ENCODE measurements around the gene EVA1A. TPM values are rescaled to one million over a fixed set of nuclear protein-coding genes. Genes with fewer than 3 reads are reported as not detected.
"Not testable (repeated sequence)": the region's sequence is repeated elsewhere in the genome, so short reads cannot be mapped to it uniquely, and the experiment has no call there.

Gene EVA1A
- total and polyA plus RNA-seq, 4 donors: 30.1 to 102 (median 43.5) TPM

DNA sequence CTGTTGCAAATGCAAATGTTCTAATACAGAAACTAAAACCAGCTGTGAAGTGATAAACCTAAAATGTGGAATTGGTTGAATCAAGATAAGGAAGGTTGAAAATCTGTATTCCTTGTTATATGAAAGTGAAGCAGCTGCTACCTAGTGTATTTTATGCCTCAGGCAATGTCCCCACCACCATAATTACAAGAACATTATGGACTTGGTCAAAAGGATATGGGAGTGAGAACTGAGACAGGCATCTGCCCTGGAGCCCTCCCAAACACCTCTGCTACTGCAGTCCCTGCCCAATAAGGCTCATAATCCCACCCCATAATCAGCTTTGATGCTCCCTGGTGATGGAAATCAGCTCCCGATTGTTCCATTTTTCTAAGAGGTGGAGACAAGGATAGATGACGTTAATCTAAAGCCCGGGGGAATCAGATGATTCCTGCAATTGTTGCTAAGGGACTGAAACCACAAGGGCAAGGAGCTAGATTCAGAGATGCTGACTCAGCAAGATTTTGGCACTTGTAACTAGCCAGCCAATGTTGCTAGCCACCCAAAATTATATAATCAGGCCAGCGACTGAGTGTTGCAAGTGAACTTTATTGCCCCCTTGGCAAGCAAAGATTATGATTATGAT lies 69.5 kb downstream of the EVA1A start:
- Histone ChIP-seq H3K9ac (ENCODE audit: insufficient read depth in 1 of 2, low read length in 2 of 2) (no peak overlapping the region), H3K9me3 (ENCODE audit: control insufficient read depth in 4 of 4, insufficient read depth in 3 of 4, low read length in 3 of 4) (peaks cover 0 to 3% (median 0%) of the 10 kb centered on the region in 4 donors), H3K4me3 (no peak overlapping the region), H3K4me1 (ENCODE audit: control insufficient read depth in 5 of 5, insufficient read depth in 5 of 5, low read length in 5 of 5) (no peaks in the 10 kb centered on the region), H3K36me3 (ENCODE audit: control insufficient read depth in 4 of 4, insufficient read depth in 4 of 4, low read length in 4 of 4) (peaks cover 0 to 4% (median 0%) of the 10 kb centered on the region in 4 donors), H3K27me3 (ENCODE audit: control insufficient read depth in 3 of 3, insufficient read depth in 3 of 3, low read length in 2 of 3) (no peaks in the 10 kb centered on the region), H3K27ac (ENCODE audit: low read depth in 1 of 2, low read length in 1 of 2) (no peak overlapping the region)
- DNase-seq (no peak), ATAC-seq (ENCODE audit: insufficient read depth, low FRiP score) (no peak)
- TF ChIP-seq, protein P1, sequence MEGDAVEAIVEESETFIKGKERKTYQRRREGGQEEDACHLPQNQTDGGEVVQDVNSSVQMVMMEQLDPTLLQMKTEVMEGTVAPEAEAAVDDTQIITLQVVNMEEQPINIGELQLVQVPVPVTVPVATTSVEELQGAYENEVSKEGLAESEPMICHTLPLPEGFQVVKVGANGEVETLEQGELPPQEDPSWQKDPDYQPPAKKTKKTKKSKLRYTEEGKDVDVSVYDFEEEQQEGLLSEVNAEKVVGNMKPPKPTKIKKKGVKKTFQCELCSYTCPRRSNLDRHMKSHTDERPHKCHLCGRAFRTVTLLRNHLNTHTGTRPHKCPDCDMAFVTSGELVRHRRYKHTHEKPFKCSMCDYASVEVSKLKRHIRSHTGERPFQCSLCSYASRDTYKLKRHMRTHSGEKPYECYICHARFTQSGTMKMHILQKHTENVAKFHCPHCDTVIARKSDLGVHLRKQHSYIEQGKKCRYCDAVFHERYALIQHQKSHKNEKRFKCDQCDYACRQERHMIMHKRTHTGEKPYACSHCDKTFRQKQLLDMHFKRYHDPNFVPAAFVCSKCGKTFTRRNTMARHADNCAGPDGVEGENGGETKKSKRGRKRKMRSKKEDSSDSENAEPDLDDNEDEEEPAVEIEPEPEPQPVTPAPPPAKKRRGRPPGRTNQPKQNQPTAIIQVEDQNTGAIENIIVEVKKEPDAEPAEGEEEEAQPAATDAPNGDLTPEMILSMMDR (IDR thresholded peaks at IDR 0.05; ENCODE audit: control extremely low read depth, extremely low read depth): no peak
- WGBS, 2 donors: 53 to 64% methylated on average over 4 of the region's 4 CpGs

DNA sequence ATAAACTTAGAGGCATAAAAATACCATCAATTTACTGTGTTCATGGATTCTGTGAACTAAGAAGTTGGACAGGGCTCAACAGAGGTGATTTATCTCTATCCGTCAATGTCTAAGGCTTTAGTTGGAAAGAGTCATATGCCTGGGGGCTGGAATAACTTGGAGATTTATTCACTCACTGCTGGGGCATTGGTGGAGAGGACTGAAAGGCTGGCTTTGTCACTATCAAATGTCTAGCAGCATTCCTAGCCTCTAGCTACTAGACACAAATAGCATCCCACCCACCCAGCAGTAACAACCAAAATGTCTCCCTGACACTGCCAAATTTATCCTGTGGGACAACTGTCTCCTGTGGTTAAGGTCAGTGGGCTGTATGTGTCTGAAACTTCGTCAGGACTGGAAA lies 71.0 kb downstream of the EVA1A start:
- DNase-seq: no peak
- Histone ChIP-seq H3K9ac (ENCODE audit: insufficient read depth in 1 of 2, low read length in 2 of 2) (no peak overlapping the region), H3K4me3 (no peak overlapping the region), H3K27ac (ENCODE audit: low read depth in 1 of 2, low read length in 1 of 2) (no peak overlapping the region), H3K36me3 (ENCODE audit: control insufficient read depth in 4 of 4, insufficient read depth in 4 of 4, low read length in 4 of 4) (peaks cover 0 to 4% (median 0%) of the 10 kb centered on the region in 4 donors), H3K27me3 (ENCODE audit: control insufficient read depth in 3 of 3, insufficient read depth in 3 of 3, low read length in 2 of 3) (no peaks in the 10 kb centered on the region), H3K4me1 (ENCODE audit: control insufficient read depth in 5 of 5, insufficient read depth in 5 of 5, low read length in 5 of 5) (no peaks in the 10 kb centered on the region), H3K9me3 (ENCODE audit: control insufficient read depth in 4 of 4, insufficient read depth in 3 of 4, low read length in 3 of 4) (peaks cover 0 to 3% (median 0%) of the 10 kb centered on the region in 4 donors)
- TF ChIP-seq, protein P1 (IDR thresholded peaks at IDR 0.05; ENCODE audit: control extremely low read depth, extremely low read depth): no peak
- no peak for ATAC-seq (ENCODE audit: insufficient read depth, low FRiP score)
- WGBS, 2 donors: 89 to 95% methylated on average over 2 of the region's 2 CpGs

DNA sequence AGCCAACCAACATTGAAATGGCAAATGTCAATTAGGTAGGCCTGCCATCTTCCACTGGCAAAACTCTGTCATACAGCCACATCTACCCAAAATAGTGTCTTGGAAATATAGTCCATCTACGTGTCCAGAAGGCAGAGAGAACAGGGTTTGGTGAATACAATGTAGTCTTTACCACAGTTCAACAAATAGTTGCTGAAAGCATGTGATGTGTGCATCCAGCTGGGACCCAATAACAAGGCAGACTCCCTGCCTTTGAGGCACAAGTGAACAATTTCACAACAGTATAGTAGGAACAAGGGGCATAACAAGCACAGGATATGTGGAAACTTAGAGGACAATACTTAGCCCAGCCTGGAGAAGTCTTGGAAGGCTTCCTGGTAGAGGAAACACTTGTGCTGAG lies 72.6 kb downstream of the EVA1A start:
- DNase-seq: no peak
- Histone ChIP-seq H3K36me3 (ENCODE audit: control insufficient read depth in 4 of 4, insufficient read depth in 4 of 4, low read length in 4 of 4) (peaks cover 0 to 2% (median 0%) of the 10 kb centered on the region in 4 donors), H3K4me3 (no peak overlapping the region), H3K4me1 (ENCODE audit: control insufficient read depth in 5 of 5, insufficient read depth in 5 of 5, low read length in 5 of 5) (no peaks in the 10 kb centered on the region), H3K27me3 (ENCODE audit: control insufficient read depth in 3 of 3, insufficient read depth in 3 of 3, low read length in 2 of 3) (no peaks in the 10 kb centered on the region), H3K27ac (ENCODE audit: low read depth in 1 of 2, low read length in 1 of 2) (no peak overlapping the region), H3K9me3 (ENCODE audit: control insufficient read depth in 4 of 4, insufficient read depth in 3 of 4, low read length in 3 of 4) (peaks cover 0 to under 1% (median 0%) of the 10 kb centered on the region in 4 donors), H3K9ac (ENCODE audit: insufficient read depth in 1 of 2, low read length in 2 of 2) (no peak overlapping the region)
- no peak for ATAC-seq (ENCODE audit: insufficient read depth, low FRiP score)
- TF ChIP-seq, protein P1 (IDR thresholded peaks at IDR 0.05; ENCODE audit: control extremely low read depth, extremely low read depth): no peak
- 81 to 84% methylated on average over 1 of the region's 1 CpG for WGBS, 2 donors

DNA sequence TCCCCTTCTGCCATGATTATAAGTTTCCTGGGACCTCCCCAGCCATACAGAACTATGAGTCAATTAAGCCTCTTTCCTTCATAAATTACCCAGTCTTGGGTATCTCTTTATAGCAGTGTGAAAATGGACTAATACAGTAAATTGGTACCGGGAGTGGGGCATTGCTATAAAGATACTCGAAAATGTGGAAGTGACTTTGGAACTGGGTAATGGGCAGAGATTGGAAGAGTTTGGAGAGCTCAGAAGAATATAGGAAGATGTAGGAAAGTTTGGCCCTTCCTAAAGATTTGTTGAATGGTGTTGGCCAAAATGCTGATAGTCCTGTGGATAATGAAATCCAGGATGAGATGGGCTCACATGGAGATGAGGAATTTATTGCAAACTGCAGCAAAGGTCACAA lies 74.0 kb downstream of the EVA1A start:
- H3K9me3 ChIP-seq (ENCODE audit: control insufficient read depth in 4 of 4, insufficient read depth in 3 of 4, low read length in 3 of 4); H3K27me3 ChIP-seq (ENCODE audit: control insufficient read depth in 3 of 3, insufficient read depth in 3 of 3, low read length in 2 of 3); H3K4me3 ChIP-seq; H3K4me1 ChIP-seq (ENCODE audit: control insufficient read depth in 5 of 5, insufficient read depth in 5 of 5, low read length in 5 of 5); ATAC-seq (ENCODE audit: insufficient read depth, low FRiP score); H3K36me3 ChIP-seq (ENCODE audit: control insufficient read depth in 4 of 4, insufficient read depth in 4 of 4, low read length in 4 of 4); H3K9ac ChIP-seq (ENCODE audit: insufficient read depth in 1 of 2, low read length in 2 of 2); H3K27ac ChIP-seq (ENCODE audit: low read depth in 1 of 2, low read length in 1 of 2); DNase-seq: not testable (repeated sequence)
- 93 to 97% methylated on average over 2 of the region's 2 CpGs for WGBS, 2 donors
